Measurements from ENCODE around the gene ZNF358.

ZNF358 gene

GRCh38 chr19:7478843-7479227 lies 37.1 kb upstream of the ZNF358 start:
- TF ChIP-seq, protein P1, sequence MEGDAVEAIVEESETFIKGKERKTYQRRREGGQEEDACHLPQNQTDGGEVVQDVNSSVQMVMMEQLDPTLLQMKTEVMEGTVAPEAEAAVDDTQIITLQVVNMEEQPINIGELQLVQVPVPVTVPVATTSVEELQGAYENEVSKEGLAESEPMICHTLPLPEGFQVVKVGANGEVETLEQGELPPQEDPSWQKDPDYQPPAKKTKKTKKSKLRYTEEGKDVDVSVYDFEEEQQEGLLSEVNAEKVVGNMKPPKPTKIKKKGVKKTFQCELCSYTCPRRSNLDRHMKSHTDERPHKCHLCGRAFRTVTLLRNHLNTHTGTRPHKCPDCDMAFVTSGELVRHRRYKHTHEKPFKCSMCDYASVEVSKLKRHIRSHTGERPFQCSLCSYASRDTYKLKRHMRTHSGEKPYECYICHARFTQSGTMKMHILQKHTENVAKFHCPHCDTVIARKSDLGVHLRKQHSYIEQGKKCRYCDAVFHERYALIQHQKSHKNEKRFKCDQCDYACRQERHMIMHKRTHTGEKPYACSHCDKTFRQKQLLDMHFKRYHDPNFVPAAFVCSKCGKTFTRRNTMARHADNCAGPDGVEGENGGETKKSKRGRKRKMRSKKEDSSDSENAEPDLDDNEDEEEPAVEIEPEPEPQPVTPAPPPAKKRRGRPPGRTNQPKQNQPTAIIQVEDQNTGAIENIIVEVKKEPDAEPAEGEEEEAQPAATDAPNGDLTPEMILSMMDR (IDR thresholded peaks at IDR 0.05; ENCODE audit: insufficient read depth, low read length, missing control alignments) = no peak
- H3K4me3 ChIP-seq (ENCODE audit: low read depth, low read length) = no peak overlapping the region
- ChIA-PET CTCF (no interaction called here), POLR2A (no interaction called here)
- DNase-seq (ENCODE audit: low read depth, low spot score) = no peak

GRCh38 chr19:7480222-7480969 lies 35.5 kb upstream of the ZNF358 start:
- no peak for DNase-seq (ENCODE audit: low read depth, low spot score)
- POLR2A ChIA-PET = no interaction called here
- TF ChIP-seq, protein P1 (IDR thresholded peaks at IDR 0.05; ENCODE audit: insufficient read depth, low read length, missing control alignments) = no peak
- CTCF ChIA-PET = interaction anchor here (1.3 kb wide), 1 partner anchor 17 kb away, joined by 4 read pairs; a partner anchor contains a TSS
- no peak overlapping the region for H3K4me3 ChIP-seq (ENCODE audit: low read depth, low read length)

GRCh38 chr19:7480970-7481255 lies 35.0 kb upstream of the ZNF358 start:
- no peak for DNase-seq (ENCODE audit: low read depth, low spot score)
- TF ChIP-seq, protein P1 (IDR thresholded peaks at IDR 0.05; ENCODE audit: insufficient read depth, low read length, missing control alignments) = no peak
- ChIA-PET CTCF (interaction anchor here (1.3 kb wide), 1 partner anchor 16 kb away, joined by 4 read pairs; a partner anchor contains a TSS), POLR2A (no interaction called here)
- H3K4me3 ChIP-seq (ENCODE audit: low read depth, low read length) = no peak overlapping the region

- H3K4me3 ChIP-seq (ENCODE audit: low read depth, low read length) = no peak overlapping the region
- CTCF ChIA-PET = no interaction called here
- POLR2A ChIA-PET = no interaction called here
- TF ChIP-seq, protein P1 (IDR thresholded peaks at IDR 0.05; ENCODE audit: insufficient read depth, low read length, missing control alignments) = no peak
- no peak for DNase-seq (ENCODE audit: low read depth, low spot score)
These were observed 33.1 kb upstream of the ZNF358 start for GRCh38 chr19:7482584-7483439.

GRCh38 chr19:7483720-7484201 lies 32.1 kb upstream of the ZNF358 start:
- ChIA-PET CTCF (interaction anchor here (1.6 kb wide), 1 partner anchor 13 kb away, joined by 6 read pairs; a partner anchor contains a TSS), POLR2A (no interaction called here)
- H3K4me3 ChIP-seq (ENCODE audit: low read depth, low read length) = no peak overlapping the region
- TF ChIP-seq, protein P1 (IDR thresholded peaks at IDR 0.05; ENCODE audit: insufficient read depth, low read length, missing control alignments) = no peak
- no peak for DNase-seq (ENCODE audit: low read depth, low spot score)

GRCh38 chr19:7486923-7487322 lies 29.0 kb upstream of the ZNF358 start:
- TF ChIP-seq, protein P1 (IDR thresholded peaks at IDR 0.05; ENCODE audit: insufficient read depth, low read length, missing control alignments) = no peak
- CTCF ChIA-PET = interaction anchor here (1.8 kb wide), 1 partner anchor 11 kb away, joined by 6 read pairs; a partner anchor contains a TSS
- no peak overlapping the region for H3K4me3 ChIP-seq (ENCODE audit: low read depth, low read length)
- POLR2A ChIA-PET = no interaction called here
- no peak for DNase-seq (ENCODE audit: low read depth, low spot score)

Measured in AG04449 (cell line).